HG03520 (cell line): Measurements from ENCODE around the gene OR9Q1.

Source experiments
- ATAC-seq: cut with Tn5 transposase; IDR thresholded peaks from one replicate; pipeline ENCODE4 v1.9.1; 2021; ENCODE audit warnings: mild to moderate bottlenecking, moderate library complexity; ENCODE audit not compliant: unreplicated experiment

Gene OR9Q1

GRCh38 chr11:58227956-58228615 lies 204.4 kb downstream of the OR9Q1 start:
- no peak for ATAC-seq
